ENCODE data around the gene HRAS. TPM values are rescaled to one million over a fixed set of nuclear protein-coding genes. Genes with fewer than 3 reads are reported as not detected.
A peak's percentile ranks its signal among the peaks of the same experiment; 100 is the strongest.

The HRAS gene
- total and polyA plus RNA-seq, 2 of the 13 experiments (the other 11 are each of a cell fraction or from before 2014, with no cell fraction given): 32.9 to 50.0 TPM

DNA sequence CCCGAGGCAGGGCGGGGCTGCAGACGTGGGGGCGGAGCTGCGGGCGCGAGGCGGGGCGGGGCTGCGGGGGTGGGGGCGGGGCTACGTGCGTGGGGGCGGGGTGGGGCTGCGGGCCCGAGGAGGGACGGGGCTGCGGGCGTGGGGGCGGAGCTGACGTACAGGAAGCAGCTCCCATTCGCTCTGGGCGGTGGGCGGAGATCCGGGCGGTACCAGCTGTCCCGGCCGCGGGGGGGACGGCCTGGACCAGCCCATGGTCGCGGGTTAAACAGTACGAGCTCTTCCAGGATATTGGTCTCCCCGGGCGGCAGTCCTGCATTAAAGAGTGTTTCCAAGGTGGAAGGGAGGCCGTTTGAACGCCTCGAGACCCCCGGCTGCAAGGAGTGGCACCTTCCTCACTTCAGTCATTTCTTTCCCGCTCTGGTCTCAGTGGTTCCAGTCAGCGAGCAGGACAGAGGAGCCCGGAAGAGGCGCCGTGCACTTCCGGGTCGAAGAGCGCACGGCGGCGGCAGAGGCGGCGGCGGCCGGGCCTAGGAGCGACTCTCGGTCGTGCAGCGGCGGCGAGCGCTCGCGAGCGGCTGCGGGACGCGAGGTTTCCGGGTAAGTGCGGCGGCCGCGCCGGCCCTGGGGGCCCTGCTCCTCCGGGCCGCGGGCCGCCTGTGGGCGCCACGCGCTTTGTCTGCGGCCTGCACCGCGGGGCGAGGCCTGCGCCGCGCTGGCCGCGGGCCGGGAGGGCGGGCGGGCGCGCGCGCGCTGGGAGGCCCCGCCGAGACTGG, 40.8 kb upstream of the HRAS start, which contains the start of gene PHRF1 (continued):
- TF ChIP-seq ZSCAN29 (CRISPR knock-in tag; conservative IDR thresholded peaks at IDR 0.05) (no peak), ZNF17 (CRISPR knock-in tag; IDR thresholded peaks at IDR 0.05) (no peak), ZNF878 (CRISPR knock-in tag; IDR thresholded peaks at IDR 0.05) (0 out of 2 replicates have a peak, but pooled peaks have one; percentile 42), FLYWCH1 (CRISPR knock-in tag; IDR thresholded peaks at IDR 0.05) (0 out of 2 replicates have a peak, but pooled peaks have one; percentile 50), ZNF350 (CRISPR knock-in tag; IDR thresholded peaks at IDR 0.05; ENCODE audit: borderline replicate concordance, low read depth) (peak; percentile 32; the same call in 1 of the 2 replicates), ETV5 (CRISPR knock-in tag; IDR thresholded peaks at IDR 0.05; ENCODE audit: borderline replicate concordance) (peak; percentile 53), ZNF670 (CRISPR knock-in tag; IDR thresholded peaks at IDR 0.05; ENCODE audit: borderline replicate concordance) (peak; percentile 12; the same call in 1 of the 2 replicates), ZNF263 (CRISPR knock-in tag; IDR thresholded peaks at IDR 0.05) (0 out of 2 replicates have a peak, but pooled peaks have one; percentile 40), ZNF777 (CRISPR knock-in tag; IDR thresholded peaks at IDR 0.05) (peak; percentile 11; the same call in 1 of the 2 replicates), KMT2B (CRISPR knock-in tag; IDR thresholded peaks at IDR 0.05) (peak; percentile 36; the same call in 1 of the 2 replicates), ZNF607 (CRISPR knock-in tag; IDR thresholded peaks at IDR 0.05; ENCODE audit: borderline replicate concordance) (no peak), KDM3A (CRISPR knock-in tag; IDR thresholded peaks at IDR 0.05; ENCODE audit: low read depth) (0 out of 2 replicates have a peak, but pooled peaks have one; percentile 30), DMAP1 (CRISPR knock-in tag; IDR thresholded peaks at IDR 0.05) (0 out of 2 replicates have a peak, but pooled peaks have one; percentile 33), PHF20 (CRISPR knock-in tag; IDR thresholded peaks at IDR 0.05) (peak; percentile 55), ZNF549 (CRISPR knock-in tag; IDR thresholded peaks at IDR 0.05) (no peak; the same call in 1 of the 2 replicates), SALL1 (CRISPR knock-in tag; IDR thresholded peaks at IDR 0.05) (peak; percentile 62; the same call in 1 of the 2 replicates), ZFX (CRISPR knock-in tag; IDR thresholded peaks at IDR 0.05; ENCODE audit: low read depth) (peak; percentile 92), ZNF776 (CRISPR knock-in tag; IDR thresholded peaks at IDR 0.05) (peak; percentile 39; the same call in 1 of the 2 replicates), MYNN (CRISPR knock-in tag; IDR thresholded peaks at IDR 0.05; ENCODE audit: low read depth) (0 out of 2 replicates have a peak, but pooled peaks have one; percentile 48), FOXA1 (IDR thresholded peaks at IDR 0.05) (no peak), FOXA1 (CRISPR knock-in tag; IDR thresholded peaks at IDR 0.05) (no peak), MEIS2 (CRISPR knock-in tag; IDR thresholded peaks at IDR 0.05) (0 out of 2 replicates have a peak, but pooled peaks have one; percentile 42), RXRB (CRISPR knock-in tag; IDR thresholded peaks at IDR 0.05; ENCODE audit: borderline replicate concordance) (peak; percentile 37; the same call in 1 of the 2 replicates), HOXA5 (CRISPR knock-in tag; IDR thresholded peaks at IDR 0.05) (peak; percentile 42; the same call in 1 of the 2 replicates)
- TF ChIP-seq, protein P1, sequence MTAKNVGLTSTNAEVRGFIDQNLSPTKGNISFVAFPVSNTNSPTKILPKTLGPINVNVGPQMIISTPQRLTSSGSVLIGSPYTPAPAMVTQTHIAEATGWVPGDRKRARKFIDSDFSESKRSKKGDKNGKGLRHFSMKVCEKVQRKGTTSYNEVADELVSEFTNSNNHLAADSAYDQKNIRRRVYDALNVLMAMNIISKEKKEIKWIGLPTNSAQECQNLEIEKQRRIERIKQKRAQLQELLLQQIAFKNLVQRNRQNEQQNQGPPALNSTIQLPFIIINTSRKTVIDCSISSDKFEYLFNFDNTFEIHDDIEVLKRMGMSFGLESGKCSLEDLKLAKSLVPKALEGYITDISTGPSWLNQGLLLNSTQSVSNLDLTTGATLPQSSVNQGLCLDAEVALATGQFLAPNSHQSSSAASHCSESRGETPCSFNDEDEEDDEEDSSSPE (CRISPR knock-in tag; IDR thresholded peaks at IDR 0.05): peak; percentile 81
- TF ChIP-seq, protein P2, sequence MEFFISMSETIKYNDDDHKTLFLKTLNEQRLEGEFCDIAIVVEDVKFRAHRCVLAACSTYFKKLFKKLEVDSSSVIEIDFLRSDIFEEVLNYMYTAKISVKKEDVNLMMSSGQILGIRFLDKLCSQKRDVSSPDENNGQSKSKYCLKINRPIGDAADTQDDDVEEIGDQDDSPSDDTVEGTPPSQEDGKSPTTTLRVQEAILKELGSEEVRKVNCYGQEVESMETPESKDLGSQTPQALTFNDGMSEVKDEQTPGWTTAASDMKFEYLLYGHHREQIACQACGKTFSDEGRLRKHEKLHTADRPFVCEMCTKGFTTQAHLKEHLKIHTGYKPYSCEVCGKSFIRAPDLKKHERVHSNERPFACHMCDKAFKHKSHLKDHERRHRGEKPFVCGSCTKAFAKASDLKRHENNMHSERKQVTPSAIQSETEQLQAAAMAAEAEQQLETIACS (CRISPR knock-in tag; IDR thresholded peaks at IDR 0.05): peak; percentile 62; the same call in 1 of the 2 replicates
- TF ChIP-seq, protein P3, sequence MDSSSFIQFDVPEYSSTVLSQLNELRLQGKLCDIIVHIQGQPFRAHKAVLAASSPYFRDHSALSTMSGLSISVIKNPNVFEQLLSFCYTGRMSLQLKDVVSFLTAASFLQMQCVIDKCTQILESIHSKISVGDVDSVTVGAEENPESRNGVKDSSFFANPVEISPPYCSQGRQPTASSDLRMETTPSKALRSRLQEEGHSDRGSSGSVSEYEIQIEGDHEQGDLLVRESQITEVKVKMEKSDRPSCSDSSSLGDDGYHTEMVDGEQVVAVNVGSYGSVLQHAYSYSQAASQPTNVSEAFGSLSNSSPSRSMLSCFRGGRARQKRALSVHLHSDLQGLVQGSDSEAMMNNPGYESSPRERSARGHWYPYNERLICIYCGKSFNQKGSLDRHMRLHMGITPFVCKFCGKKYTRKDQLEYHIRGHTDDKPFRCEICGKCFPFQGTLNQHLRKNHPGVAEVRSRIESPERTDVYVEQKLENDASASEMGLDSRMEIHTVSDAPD (CRISPR knock-in tag; IDR thresholded peaks at IDR 0.05): no peak
- TF ChIP-seq, protein P4, sequence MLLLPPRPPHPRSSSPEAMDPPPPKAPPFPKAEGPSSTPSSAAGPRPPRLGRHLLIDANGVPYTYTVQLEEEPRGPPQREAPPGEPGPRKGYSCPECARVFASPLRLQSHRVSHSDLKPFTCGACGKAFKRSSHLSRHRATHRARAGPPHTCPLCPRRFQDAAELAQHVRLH (CRISPR knock-in tag; IDR thresholded peaks at IDR 0.05; ENCODE audit: borderline replicate concordance, low read depth): peak; percentile 31; the same call in 1 of the 2 replicates
